Bronchial epithelial cell (primary cell): ENCODE results near the gene RPS10. TPM values are rescaled to one million over a fixed set of nuclear protein-coding genes. Genes with fewer than 3 reads are reported as not detected.

Experiments used
- DNase-seq: peaks from one replicate; pipeline ENCODE4 v3.0.0-alpha.2; 2010; ENCODE audit warnings: low read depth
- FAIRE-seq: peaks from 2 replicates; lab custom pipeline; 2011; peaks lifted over from hg19 to GRCh38; lab: Jason Lieb, UNC
- H3K27me3 ChIP-seq: 2 replicates; pipeline ENCODE4 v1.5.1; 2011; ENCODE audit warnings: low read length; ENCODE audit not compliant: control insufficient read depth, insufficient read depth
- H3K36me3 ChIP-seq: 2 replicates; pipeline ENCODE4 v1.5.1; 2011; ENCODE audit warnings: low read length; ENCODE audit not compliant: control insufficient read depth, insufficient read depth
- H3K4me3 ChIP-seq: 2 replicates; pipeline ENCODE4 v1.5.1; 2011; ENCODE audit warnings: mild to moderate bottlenecking, low read depth, low read length, control low read depth
- total RNA-seq: library from RNA; depleted of rRNA; stranded (reverse); fragments of >200 nt; gene quantifications from 2 replicates; pipeline ENCODE4 v1.2.1, GENCODE V29; 2014
- TF ChIP-seq, protein P1 (sequence below): IDR thresholded peaks from 2 replicates; pipeline ENCODE4 v1.5.1; 2011; ENCODE audit warnings: mild to moderate bottlenecking, moderate library complexity, low read length, control low read depth, inconsistent platforms; ENCODE audit not compliant: insufficient read depth, severe bottlenecking

The RPS10 gene
- 2,015 and 3,887 TPM in 2 replicates for total RNA-seq

- DNase-seq (peak; percentile 74), FAIRE-seq (no peak)
- Histone ChIP-seq H3K27me3 (no peaks in the 10 kb centered on the region), H3K36me3 (peaks cover 30% of the 10 kb centered on the region), H3K4me3 (peak within 1 kb of the TSS; percentile 57)
- TF ChIP-seq, protein P1, sequence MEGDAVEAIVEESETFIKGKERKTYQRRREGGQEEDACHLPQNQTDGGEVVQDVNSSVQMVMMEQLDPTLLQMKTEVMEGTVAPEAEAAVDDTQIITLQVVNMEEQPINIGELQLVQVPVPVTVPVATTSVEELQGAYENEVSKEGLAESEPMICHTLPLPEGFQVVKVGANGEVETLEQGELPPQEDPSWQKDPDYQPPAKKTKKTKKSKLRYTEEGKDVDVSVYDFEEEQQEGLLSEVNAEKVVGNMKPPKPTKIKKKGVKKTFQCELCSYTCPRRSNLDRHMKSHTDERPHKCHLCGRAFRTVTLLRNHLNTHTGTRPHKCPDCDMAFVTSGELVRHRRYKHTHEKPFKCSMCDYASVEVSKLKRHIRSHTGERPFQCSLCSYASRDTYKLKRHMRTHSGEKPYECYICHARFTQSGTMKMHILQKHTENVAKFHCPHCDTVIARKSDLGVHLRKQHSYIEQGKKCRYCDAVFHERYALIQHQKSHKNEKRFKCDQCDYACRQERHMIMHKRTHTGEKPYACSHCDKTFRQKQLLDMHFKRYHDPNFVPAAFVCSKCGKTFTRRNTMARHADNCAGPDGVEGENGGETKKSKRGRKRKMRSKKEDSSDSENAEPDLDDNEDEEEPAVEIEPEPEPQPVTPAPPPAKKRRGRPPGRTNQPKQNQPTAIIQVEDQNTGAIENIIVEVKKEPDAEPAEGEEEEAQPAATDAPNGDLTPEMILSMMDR: no peak
Observed at GRCh38 chr6:34425498-34426410, at the start of gene RPS10. RPS10 (minus strand) TSS chr6:34426069; CDS start chr6:34425221, 848 bp downstream.

DNA sequence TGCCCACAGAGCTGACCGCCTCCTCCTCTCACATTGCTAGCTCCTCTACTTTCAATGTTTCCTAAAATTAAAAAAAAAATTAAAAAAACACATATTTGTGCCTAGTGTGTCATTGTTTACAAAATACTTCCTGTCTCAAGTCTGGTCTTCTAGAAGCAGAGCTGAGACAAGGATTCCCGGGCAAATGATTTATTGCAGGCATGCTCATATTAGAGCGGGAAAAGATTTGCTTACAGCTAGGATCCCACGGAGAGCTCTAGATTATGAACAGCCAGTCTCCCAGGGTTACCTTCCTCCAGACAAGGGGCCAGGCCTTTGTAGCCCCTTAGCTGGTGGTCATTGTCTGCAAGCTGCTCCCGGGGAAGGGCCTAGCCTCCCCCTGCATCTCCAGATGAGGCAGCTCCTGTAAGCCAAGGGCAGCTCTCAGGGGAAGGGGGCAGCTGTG, 49.4 kb upstream of the RPS10 start:
- H3K36me3 ChIP-seq: no peaks in the 10 kb centered on the region
- TF ChIP-seq, protein P1: no peak
- no peak overlapping the region for H3K4me3 ChIP-seq
- DNase-seq: no peak
- no peak for FAIRE-seq
- H3K27me3 ChIP-seq: no peaks in the 10 kb centered on the region

DNA sequence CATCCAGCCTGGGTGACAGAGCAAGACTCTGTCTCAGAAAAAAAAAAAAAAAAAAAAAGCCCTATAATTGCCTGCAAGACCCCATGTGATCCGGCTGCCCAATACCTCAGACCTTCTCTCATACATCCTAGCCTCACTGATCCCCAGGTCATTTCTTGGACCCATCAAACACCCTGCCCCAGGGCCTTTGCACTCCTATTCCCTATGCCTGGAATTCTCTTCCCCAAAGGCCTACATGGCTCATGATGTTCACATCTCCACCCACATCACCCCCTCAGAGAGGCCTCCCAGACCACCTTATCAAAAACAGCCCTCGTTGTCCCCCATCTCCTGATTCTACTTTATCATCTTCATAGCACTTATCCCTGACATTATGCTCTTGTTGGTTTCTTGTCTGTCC, 48.9 kb upstream of the RPS10 start:
- TF ChIP-seq, protein P1: no peak
- Histone ChIP-seq H3K4me3 (no peak overlapping the region), H3K27me3 (no peaks in the 10 kb centered on the region), H3K36me3 (no peaks in the 10 kb centered on the region)
- no peak for FAIRE-seq
- DNase-seq: no peak

- no peak for DNase-seq
- no peaks in the 10 kb centered on the region for H3K36me3 ChIP-seq
- TF ChIP-seq, protein P1: no peak
- H3K4me3 ChIP-seq: no peak overlapping the region
- no peak for FAIRE-seq
- no peaks in the 10 kb centered on the region for H3K27me3 ChIP-seq
Observed at GRCh38 chr6:34473967-34474366, 48.1 kb upstream of the RPS10 start.

DNA sequence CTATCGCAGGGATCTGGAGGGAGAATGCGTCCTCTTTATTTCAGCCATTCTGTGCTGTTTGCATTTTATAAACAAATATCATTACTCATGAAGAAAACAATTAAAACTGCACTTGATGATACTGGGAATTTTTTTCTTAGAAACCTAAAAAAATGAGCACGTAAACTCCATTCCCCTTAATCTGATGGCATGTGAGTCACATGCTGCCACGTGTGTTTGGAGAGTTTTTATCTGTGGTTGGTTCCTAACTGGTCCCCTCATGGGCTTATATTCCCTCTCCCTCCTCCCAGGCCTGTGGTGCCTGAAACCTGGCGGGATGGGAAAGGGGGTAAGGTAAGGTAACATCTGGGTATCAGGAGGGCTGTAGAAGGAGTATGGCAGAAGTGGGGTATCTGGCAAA, 46.6 kb upstream of the RPS10 start:
- TF ChIP-seq, protein P1: no peak
- FAIRE-seq: no peak
- H3K27me3 ChIP-seq: no peaks in the 10 kb centered on the region
- no peak for DNase-seq
- H3K36me3 ChIP-seq: no peaks in the 10 kb centered on the region
- H3K4me3 ChIP-seq: no peak overlapping the region
